Stimulated activated CD8-positive, alpha-beta memory T cell treated with anti-CD3 and anti-CD28 coated beads, Interleukin-4, amount 100 ng/mL, for 48 hours (primary cell): Measurements from ENCODE around the gene TESK2.

Experiments
- DNase-seq: peaks from one replicate; pipeline ENCODE4 v3.0.0-alpha.2; 2020

TESK2 gene

GRCh38 chr1:45465277-45465676 lies 25.7 kb downstream of the TESK2 start:
- DNase-seq: no peak

- no peak for DNase-seq
Measured at GRCh38 chr1:45458894-45459293, 32.1 kb downstream of the TESK2 start.

- DNase-seq: no peak
Measured at GRCh38 chr1:45456531-45456930, 34.4 kb downstream of the TESK2 start.

GRCh38 chr1:45455162-45455561 lies 35.8 kb downstream of the TESK2 start:
- DNase-seq: no peak

- DNase-seq: no peak
Measured at GRCh38 chr1:45454464-45454863, 36.5 kb downstream of the TESK2 start.

- no peak for DNase-seq
Measured at GRCh38 chr1:45452503-45452902, 38.5 kb downstream of the TESK2 start.

GRCh38 chr1:45448357-45448756 lies 42.6 kb downstream of the TESK2 start:
- no peak for DNase-seq

GRCh38 chr1:45446950-45447672 lies 43.9 kb downstream of the TESK2 start:
- DNase-seq: no peak

- DNase-seq: no peak
Measured at GRCh38 chr1:45446530-45446929, 44.4 kb downstream of the TESK2 start.

- DNase-seq: no peak
Measured at GRCh38 chr1:45444609-45445131, 46.3 kb downstream of the TESK2 start.

GRCh38 chr1:45443580-45444446 lies 47.1 kb downstream of the TESK2 start:
- DNase-seq: no peak

GRCh38 chr1:45442272-45442671 lies 48.7 kb downstream of the TESK2 start:
- DNase-seq: no peak

- DNase-seq: no peak
Measured at GRCh38 chr1:45437323-45437722, 53.6 kb downstream of the TESK2 start.

- no peak for DNase-seq
Measured at GRCh38 chr1:45430490-45430889, 60.5 kb downstream of the TESK2 start.

- no peak for DNase-seq
Measured at GRCh38 chr1:45429561-45430159, 61.3 kb downstream of the TESK2 start.

- DNase-seq: no peak
Measured at GRCh38 chr1:45423906-45424678, 66.9 kb downstream of the TESK2 start.

- DNase-seq: no peak
Measured at GRCh38 chr1:45421935-45422334, 69.0 kb downstream of the TESK2 start.

GRCh38 chr1:45414746-45415145 lies 76.2 kb downstream of the TESK2 start:
- no peak for DNase-seq

GRCh38 chr1:45412899-45413298 lies 78.1 kb downstream of the TESK2 start:
- no peak for DNase-seq

- DNase-seq: no peak
Measured at GRCh38 chr1:45411510-45411899, 79.5 kb downstream of the TESK2 start.

GRCh38 chr1:45410850-45411509 lies 80.0 kb downstream of the TESK2 start:
- DNase-seq: no peak

GRCh38 chr1:45409276-45409675 lies 81.7 kb downstream of the TESK2 start:
- DNase-seq: no peak
